OCI-LY7 (cell line): ENCODE data around the gene ANKRD52.

Experiments
- EZH2phosphoT487 ChIP-seq: fragments of 200-600 bp; sonication (generic); IDR thresholded peaks from 2 replicates; pipeline ENCODE4 v1.6.1; 2018; ENCODE audit warnings: low read depth, borderline replicate concordance, mild to moderate bottlenecking, mixed run types, antibody characterized with exemption, low read length, moderate library complexity, mixed read lengths
- TF ChIP-seq, protein P1 (sequence below): fragments of 200-600 bp; sonication (generic); conservative IDR thresholded peaks from 2 replicates; pipeline ENCODE4 v1.5.1; 2014; ENCODE audit warnings: mild to moderate bottlenecking, antibody characterized with exemption, low read length, moderate library complexity, mixed read lengths

GRCh38 chr12:56212361-56212760 is 45.8 kb downstream of the ANKRD52 start:
- TF ChIP-seq, protein P1, sequence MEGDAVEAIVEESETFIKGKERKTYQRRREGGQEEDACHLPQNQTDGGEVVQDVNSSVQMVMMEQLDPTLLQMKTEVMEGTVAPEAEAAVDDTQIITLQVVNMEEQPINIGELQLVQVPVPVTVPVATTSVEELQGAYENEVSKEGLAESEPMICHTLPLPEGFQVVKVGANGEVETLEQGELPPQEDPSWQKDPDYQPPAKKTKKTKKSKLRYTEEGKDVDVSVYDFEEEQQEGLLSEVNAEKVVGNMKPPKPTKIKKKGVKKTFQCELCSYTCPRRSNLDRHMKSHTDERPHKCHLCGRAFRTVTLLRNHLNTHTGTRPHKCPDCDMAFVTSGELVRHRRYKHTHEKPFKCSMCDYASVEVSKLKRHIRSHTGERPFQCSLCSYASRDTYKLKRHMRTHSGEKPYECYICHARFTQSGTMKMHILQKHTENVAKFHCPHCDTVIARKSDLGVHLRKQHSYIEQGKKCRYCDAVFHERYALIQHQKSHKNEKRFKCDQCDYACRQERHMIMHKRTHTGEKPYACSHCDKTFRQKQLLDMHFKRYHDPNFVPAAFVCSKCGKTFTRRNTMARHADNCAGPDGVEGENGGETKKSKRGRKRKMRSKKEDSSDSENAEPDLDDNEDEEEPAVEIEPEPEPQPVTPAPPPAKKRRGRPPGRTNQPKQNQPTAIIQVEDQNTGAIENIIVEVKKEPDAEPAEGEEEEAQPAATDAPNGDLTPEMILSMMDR: no peak
- no peak for TF ChIP-seq EZH2phosphoT487
